ENCODE results near the gene BMP6.

The BMP6 gene

GRCh38 chr6:7828124-7828523, 102.2 kb downstream of the BMP6 start:
- no peak for DNase-seq
- no peak for ATAC-seq

DNA sequence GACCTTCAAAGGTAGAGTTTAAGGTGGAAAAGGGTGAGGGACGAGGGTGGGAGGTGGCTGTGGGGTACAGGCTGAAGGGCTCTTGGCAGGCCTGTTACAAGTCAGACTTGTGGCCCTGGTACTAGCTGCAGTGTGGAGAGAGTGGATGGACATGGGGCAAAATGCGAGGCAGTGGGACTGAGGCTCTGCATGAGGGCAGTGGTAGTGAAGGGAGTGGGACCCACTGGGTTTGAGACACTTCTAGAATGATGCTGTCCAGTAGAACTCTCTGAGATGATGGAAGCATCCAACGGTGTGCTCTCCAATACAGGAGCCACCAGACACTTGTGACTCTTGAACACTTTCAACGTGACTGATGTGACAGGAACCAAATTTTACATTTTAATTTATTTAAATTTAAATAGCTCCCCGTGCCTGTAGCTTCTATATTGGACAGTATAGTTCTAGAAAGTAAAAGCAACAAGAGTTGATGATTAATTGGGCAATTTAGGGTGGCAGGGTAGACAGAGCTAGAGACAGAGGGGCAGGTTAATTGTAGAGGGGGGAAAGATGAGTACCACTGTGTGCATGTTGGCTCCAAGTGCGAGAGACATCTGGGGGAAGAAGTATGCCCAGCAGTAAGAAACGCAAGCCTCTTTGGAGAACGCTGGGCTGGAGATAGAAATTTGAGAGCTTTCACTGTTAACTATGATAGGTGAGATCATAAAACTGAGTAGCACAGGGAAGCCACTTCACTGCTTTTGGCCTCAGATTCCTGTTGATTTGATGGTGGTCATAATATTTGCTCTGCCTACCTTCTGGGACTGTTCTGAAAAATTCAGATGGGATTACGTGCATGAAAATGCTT, 107.2 kb downstream of the BMP6 start:
- DNase-seq (no peak), ATAC-seq (no peak)

- ATAC-seq, result no peak
- DNase-seq, result no peak
Measured at GRCh38 chr6:7833751-7834070, 107.8 kb downstream of the BMP6 start.

GRCh38 chr6:7836371-7837026, 110.6 kb downstream of the BMP6 start:
- no peak for ATAC-seq
- DNase-seq, result no peak

GRCh38 chr6:7841781-7842468, 116.0 kb downstream of the BMP6 start:
- ATAC-seq (peak; percentile 36), DNase-seq (no peak)

GRCh38 chr6:7846966-7847818, 121.3 kb downstream of the BMP6 start:
- no peak for DNase-seq
- ATAC-seq, result no peak

GRCh38 chr6:7848229-7848628, 122.3 kb downstream of the BMP6 start:
- no peak for ATAC-seq

DNA sequence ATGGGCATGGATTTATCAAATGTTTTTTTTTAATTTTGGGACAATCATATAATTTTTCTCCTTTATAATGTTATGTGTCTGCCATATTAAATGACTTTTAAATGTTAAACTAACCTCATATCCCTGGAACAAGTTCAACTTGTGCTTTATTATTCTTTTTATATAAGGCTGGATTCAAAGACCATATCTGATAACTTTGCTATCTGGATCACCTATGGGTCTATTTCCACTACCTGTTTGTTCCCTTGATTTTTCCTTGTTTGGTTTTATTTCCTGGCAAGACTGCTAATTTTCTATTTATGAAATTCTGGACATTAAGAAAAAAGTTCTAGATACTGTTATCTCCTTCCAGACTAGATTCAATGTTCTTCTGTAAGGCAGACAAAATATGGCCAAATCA, 125.9 kb downstream of the BMP6 start:
- ATAC-seq (no peak), DNase-seq (no peak)

More at GRCh38 chr6:7848229-7848628, 122.3 kb downstream of the BMP6 start:
- no peak for DNase-seq

DNA sequence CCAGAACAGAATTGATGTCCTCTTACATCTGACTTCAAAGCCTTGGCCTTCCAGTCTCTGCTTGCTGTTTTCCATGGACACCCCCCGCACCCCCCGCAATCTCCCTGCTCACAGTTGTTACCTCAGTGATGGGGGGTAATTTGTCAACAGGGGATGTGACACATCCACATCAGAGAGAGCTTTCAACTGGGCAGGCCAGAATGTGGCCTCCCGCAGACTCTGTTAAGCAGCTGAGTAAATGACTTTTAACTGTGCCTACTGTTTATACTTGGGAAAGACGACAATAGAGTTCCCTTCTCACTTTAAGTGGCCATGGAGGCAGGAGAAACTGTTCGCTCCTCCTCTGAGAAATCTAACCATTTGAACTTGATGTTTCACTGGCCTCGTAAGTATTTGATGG, 133.7 kb downstream of the BMP6 start:
- DNase-seq (no peak), ATAC-seq (no peak)

GRCh38 chr6:7865781-7866180, 139.9 kb downstream of the BMP6 start:
- ATAC-seq (no peak), DNase-seq (no peak)

DNA sequence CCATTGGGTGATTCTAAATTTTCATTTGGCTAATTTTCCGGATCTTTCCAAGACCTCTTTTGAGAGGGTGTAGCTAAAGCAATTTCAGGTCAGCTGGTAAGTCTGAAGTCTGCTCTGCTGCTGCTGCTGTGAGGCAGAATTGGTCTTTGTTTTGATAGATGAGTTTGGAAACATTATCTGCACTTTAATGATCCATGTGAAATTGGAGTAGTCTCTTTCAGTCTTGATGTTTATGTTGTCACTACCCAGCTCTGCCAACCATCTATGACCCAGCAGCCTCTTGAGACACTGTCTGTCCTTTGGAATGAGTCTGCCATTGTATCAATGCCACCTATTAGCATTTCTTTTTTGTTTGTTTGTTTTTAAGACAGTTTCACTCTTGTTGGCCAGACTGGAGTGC, 140.6 kb downstream of the BMP6 start:
- no peak for ATAC-seq
- no peak for DNase-seq

DNA sequence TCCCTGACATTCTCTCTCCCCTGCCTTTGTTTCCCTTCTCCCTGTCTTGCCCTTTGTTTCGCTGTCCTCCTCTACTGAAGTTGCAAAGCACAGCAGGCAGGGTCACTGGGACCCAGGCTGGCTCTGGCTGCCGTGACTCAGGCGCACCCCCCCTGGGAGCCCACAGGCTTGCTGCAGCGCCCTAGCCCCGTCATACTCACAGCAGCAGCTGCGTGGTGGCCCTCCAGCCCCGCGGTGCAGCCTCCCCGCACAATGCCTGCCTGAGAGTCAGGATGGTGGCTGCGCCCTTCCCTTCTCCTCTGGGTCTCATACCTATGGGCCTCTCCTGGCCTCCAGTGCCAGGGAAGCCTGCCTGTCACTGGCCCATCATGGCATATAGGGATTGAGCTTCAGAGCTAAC, 143.0 kb downstream of the BMP6 start:
- no peak for DNase-seq
- ATAC-seq, result no peak

DNA sequence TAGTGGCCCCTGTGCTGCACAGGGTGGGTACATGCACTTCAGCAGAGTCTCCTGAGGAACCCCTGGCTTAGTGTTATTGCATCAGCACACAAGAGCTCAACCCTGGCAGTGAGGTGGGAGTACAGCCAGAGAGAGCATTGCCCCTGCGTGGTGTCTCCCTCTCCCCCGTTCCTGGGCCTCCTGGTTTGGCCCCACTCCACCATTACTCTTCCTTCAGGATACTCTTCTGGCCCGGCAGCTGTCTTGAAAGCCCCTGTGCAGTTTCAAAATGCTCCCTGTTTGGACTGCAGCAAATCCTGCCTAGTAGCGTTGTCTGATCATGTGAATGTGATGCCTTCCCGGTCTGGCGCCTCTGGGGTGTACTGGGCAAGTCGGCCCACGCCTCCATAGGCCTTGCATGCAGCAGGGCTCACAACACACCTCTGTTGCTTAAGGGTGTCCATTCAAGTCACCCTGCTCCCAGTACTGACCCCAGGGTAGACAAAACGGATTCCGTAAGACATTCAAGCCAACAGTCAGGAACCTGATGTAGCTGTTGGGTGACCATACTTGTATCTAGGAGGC, 152.6 kb downstream of the BMP6 start:
- no peak for ATAC-seq
- DNase-seq, result no peak

DNA sequence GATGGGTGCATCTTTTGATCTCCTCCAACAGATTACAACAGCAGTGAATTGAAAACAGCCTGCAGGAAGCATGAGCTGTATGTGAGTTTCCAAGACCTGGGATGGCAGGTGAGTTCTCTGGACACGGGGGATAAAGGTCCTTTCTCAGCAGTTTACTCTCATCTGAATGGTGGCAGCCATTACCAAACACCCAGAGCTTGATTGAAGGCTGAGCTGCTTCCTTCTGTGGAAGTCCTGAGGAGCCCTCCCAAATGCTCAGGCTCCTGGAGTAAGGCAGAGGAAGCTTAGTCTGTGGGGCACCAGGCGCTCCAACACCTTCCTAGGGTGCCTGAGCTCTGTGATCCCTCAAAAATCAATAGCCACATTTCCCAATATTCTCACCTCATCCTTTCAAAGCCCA, 153.1 kb downstream of the BMP6 start:
- DNase-seq (no peak), ATAC-seq (no peak)

DNA sequence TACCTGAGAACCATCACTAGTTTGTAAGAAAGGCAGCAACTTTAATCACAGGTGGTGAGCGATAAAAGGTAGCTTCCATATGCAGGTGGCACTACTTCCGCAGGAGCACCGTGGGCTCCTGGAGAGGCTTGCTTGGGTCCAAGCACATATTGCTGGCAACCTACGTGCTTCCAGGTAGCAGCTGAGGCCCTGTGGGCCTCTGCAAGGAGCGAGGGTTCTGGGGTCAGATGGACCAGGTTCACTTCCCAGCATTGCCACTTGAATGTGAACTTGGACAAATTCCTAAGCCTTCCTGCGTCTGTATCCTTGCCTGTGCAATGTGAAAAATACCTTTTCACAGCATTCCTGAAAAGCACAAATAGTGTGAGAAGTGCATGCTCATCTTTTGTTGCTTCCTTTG, 153.7 kb downstream of the BMP6 start:
- no peak for DNase-seq

DNA sequence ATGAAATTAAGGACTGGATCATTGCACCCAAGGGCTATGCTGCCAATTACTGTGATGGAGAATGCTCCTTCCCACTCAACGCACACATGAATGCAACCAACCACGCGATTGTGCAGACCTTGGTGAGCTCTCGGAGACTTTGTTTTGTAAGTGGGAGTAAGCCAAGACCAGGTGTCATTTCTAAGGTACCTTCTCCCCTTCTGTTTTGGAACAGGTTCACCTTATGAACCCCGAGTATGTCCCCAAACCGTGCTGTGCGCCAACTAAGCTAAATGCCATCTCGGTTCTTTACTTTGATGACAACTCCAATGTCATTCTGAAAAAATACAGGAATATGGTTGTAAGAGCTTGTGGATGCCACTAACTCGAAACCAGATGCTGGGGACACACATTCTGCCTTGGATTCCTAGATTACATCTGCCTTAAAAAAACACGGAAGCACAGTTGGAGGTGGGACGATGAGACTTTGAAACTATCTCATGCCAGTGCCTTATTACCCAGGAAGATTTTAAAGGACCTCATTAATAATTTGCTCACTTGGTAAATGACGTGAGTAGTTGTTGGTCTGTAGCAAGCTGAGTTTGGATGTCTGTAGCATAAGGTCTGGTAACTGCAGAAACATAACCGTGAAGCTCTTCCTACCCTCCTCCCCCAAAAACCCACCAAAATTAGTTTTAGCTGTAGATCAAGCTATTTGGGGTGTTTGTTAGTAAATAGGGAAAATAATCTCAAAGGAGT, 154.2 kb downstream of the BMP6 start:
- no peak for DNase-seq
- ATAC-seq, result no peak

More for the DNA sequence above, 153.7 kb downstream of the BMP6 start:
- ATAC-seq, result no peak

- ATAC-seq (no peak), DNase-seq (no peak)
Measured at GRCh38 chr6:7880718-7881107, 154.8 kb downstream of the BMP6 start.

DNA sequence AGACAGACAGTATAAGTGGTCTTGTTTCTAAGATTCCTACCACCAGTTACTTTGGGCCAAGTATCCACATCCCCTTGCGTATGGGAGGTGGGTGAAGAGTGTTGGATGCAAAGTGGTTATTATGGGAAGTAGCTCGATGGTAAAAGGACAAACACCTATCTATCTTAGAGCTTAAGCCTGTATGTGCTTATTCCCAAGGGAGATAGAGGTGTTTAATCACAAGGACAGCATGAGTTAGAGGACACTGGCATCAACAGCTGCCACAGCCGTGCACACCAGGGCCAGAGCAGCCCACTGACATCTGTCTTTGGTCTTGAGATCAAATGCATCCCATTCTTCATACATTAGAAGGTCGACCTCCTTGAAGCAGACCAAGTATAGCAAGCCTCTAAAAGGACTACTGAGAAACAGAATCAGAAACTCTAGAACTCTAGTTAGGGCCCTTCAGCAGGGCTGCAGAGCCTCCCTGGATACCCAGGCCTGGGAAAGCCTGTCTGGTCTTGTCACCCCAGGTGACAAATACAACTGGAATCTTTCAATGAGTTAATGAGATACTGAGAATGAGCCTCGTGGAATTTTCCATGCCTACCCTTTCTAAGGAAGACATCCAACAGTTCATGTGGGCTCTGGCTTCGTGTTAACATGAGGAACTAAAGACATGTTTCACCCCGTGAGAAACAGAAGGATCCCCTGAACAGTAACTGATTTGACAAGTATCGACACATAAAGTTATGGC, 156.0 kb downstream of the BMP6 start:
- no peak for ATAC-seq
- DNase-seq, result no peak

- DNase-seq (no peak), ATAC-seq (no peak)
Measured at GRCh38 chr6:7882505-7883257, 156.8 kb downstream of the BMP6 start.

GRCh38 chr6:7883381-7883780, 157.5 kb downstream of the BMP6 start:
- DNase-seq (no peak), ATAC-seq (no peak)
